GM18526 (cell line): Measurements from ENCODE around the gene STK24.

ENCODE experiments used
- POLR2A ChIP-seq: IDR thresholded peaks from 3 replicates; pipeline ENCODE4 v1.6.1; 2011; ENCODE audit not compliant: insufficient read length; ENCODE audit errors: extremely low read depth

STK24 gene

GRCh38 chr13:98406427-98406826, 170.5 kb downstream of the STK24 start:
- no peak for TF ChIP-seq POLR2A

GRCh38 chr13:98405690-98406344, 171.1 kb downstream of the STK24 start:
- no peak for TF ChIP-seq POLR2A

- TF ChIP-seq POLR2A = no peak
These were observed 171.8 kb downstream of the STK24 start for GRCh38 chr13:98405107-98405571.

GRCh38 chr13:98403076-98403475, 173.8 kb downstream of the STK24 start:
- TF ChIP-seq POLR2A = no peak

GRCh38 chr13:98401934-98402333, 175.0 kb downstream of the STK24 start:
- no peak for TF ChIP-seq POLR2A

DNA sequence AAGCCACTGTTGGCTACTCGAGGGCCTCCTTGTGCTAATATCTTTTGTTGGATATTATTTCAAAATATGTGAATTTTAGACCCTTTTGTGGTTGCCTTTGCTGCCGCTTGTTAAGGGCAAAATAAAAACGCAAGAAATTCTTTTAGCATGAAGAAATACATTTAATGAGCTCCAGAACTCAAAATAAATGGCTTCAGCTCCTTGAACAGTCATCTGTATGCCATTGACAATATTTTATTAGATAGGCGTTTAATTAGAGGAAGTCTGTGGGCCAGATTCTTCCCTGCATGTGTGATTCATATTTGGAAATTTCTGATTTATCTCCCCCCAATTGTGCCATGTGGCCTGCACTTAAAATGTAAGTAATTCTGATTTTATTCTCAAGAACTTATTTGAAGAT, 177.2 kb downstream of the STK24 start:
- TF ChIP-seq POLR2A = no peak

- TF ChIP-seq POLR2A = no peak
These were observed 178.3 kb downstream of the STK24 start for GRCh38 chr13:98398581-98398980.

- no peak for TF ChIP-seq POLR2A
These were observed 179.0 kb downstream of the STK24 start for GRCh38 chr13:98397861-98398260.

- no peak for TF ChIP-seq POLR2A
These were observed 179.7 kb downstream of the STK24 start for GRCh38 chr13:98397221-98397620.

DNA sequence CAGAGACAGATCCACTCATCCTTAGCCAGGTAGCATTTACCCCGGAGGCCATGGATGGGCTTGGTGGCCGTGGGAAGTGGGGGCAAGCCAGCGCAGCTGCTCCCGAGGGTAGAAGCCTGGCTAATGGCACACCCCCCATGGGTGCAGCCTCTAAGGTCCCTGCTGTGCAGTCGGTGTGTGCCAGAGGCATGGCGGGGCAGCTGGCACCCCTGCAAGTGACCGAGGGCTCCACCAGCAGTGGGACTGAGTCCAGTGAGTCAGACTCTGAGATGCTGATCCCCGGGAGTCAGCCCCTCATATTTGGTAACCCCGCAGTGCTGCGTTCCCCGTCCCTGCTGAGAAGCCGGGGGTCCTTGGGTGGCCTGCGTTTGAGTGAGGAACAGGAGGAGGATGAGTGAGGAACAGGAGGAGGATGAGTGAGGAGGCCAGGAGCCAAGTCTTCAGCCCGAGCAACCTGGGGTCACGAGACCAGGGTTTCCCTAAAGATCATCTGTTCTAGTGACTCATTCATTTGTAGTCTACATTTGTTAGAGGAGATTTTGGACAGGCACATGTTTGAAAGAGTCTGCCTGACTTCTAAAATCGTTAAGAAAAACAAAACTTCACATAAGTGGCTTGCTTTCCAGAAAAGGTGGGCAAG, 180.7 kb downstream of the STK24 start:
- no peak for TF ChIP-seq POLR2A
